SK-N-SH treated with all-trans-retinoic acid at 6 μM for 48 hours (cell line): Measurements from ENCODE around the gene SELENON.

Experiments used
- BACH2 ChIP-seq: fragments of 250-450 bp; sonication (Bioruptor Pico); IDR thresholded peaks from 2 replicates; pipeline ENCODE4 v1.9.0; 2021; ENCODE audit warnings: mild to moderate bottlenecking, borderline replicate concordance
- ESRRG ChIP-seq: fragments of 250-450 bp; sonication (Bioruptor Pico); IDR thresholded peaks from 2 replicates; pipeline ENCODE4 v1.6.1; 2021; ENCODE audit warnings: mild to moderate bottlenecking
- RARB ChIP-seq: fragments of 250-450 bp; sonication (Bioruptor Pico); IDR thresholded peaks from 2 replicates; pipeline ENCODE4 v1.8.0; 2021; ENCODE audit warnings: mild to moderate bottlenecking, moderate library complexity
- ZC3H10 ChIP-seq: fragments of 250-450 bp; sonication (Bioruptor Pico); IDR thresholded peaks from 2 replicates; pipeline ENCODE4 v1.5.1; 2021; ENCODE audit warnings: mild to moderate bottlenecking, moderate library complexity
- ZFP3 ChIP-seq: fragments of 250-450 bp; sonication (Bioruptor Pico); IDR thresholded peaks from 2 replicates; pipeline ENCODE4 v1.5.0; 2020; ENCODE audit warnings: mild to moderate bottlenecking, moderate library complexity
- ZFP30 ChIP-seq: fragments of 450-650 bp; formaldehyde crosslinking; IDR thresholded peaks from 2 replicates; pipeline ENCODE4 v1.5.0; 2022; ENCODE audit warnings: mild to moderate bottlenecking, moderate library complexity
- ZNF8 ChIP-seq: fragments of 450-650 bp; formaldehyde crosslinking; IDR thresholded peaks from 2 replicates; pipeline ENCODE4 v1.5.0; 2020; ENCODE audit warnings: mild to moderate bottlenecking, moderate library complexity
- TF ChIP-seq, protein P1 (sequence below): fragments of 250-450 bp; sonication (Bioruptor Pico); IDR thresholded peaks from 2 replicates; pipeline ENCODE4 v1.5.1; 2020; ENCODE audit warnings: low read depth, mild to moderate bottlenecking, moderate library complexity

DNA sequence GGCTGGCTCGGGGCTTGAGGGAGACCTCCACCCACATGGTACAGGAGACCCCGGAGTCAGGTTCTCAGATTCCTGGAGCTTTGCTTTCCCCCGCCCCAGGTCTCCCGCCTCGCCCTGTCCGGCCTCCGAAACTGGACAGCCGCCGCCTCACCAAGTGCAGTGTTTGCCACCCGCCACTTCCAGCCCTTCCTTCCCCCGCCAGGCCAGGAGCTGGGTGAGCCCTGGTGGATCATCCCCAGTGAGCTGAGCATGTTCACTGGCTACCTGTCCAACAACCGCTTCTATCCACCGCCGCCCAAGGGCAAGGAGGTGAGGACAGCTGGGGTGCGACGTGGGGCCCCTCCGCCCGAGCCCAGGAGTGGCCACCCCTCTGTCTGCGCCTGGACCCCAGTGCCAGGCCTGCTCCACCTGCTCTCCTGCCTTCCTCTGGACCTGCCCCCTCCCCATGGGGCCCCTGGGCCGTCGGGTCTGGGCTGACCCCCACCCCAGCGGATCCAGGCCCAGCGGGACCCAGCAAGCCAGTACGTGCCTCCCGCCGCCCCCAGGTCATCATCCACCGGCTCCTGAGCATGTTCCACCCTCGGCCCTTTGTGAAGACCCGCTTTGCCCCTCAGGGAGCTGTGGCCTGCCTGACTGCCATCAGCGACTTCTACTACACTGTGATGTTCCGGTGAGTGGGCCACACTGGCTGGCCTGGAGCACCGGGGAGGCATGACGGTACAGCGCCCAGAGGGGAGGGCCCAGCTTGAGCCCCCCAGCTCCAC, 8.7 kb downstream of the SELENON start:
- no peak for TF ChIP-seq ESRRG (CRISPR knock-in tag)
- no peak for TF ChIP-seq ZC3H10
- no peak for TF ChIP-seq RARB (CRISPR knock-in tag)
- no peak for TF ChIP-seq ZFP30 (CRISPR knock-in tag)
- TF ChIP-seq BACH2 (CRISPR knock-in tag) = no peak
- TF ChIP-seq, protein P1, sequence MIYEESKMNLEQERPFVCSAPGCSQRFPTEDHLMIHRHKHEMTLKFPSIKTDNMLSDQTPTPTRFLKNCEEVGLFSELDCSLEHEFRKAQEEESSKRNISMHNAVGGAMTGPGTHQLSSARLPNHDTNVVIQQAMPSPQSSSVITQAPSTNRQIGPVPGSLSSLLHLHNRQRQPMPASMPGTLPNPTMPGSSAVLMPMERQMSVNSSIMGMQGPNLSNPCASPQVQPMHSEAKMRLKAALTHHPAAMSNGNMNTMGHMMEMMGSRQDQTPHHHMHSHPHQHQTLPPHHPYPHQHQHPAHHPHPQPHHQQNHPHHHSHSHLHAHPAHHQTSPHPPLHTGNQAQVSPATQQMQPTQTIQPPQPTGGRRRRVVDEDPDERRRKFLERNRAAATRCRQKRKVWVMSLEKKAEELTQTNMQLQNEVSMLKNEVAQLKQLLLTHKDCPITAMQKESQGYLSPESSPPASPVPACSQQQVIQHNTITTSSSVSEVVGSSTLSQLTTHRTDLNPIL (CRISPR knock-in tag) = no peak
- no peak for TF ChIP-seq ZFP3 (CRISPR knock-in tag)
- no peak for TF ChIP-seq ZNF8 (CRISPR knock-in tag)
